T-helper 1 cell treated with Interleukin-12 subunit alpha and Interleukin-12 subunit beta and Interleukin-4 antibody, amounts not matched to agents 30 ng/mL and 1 ng/mL, for 36 hours (primary cell): ENCODE measurements around the gene ATXN7L1. TPM values are rescaled to one million over a fixed set of nuclear protein-coding genes. Genes with fewer than 3 reads are reported as not detected.

Source experiments
- intact Hi-C: fragments of 100-400 bp; cut with micrococcal nuclease; formaldehyde crosslinking; loops from one replicate; pipeline ENCODE4 v1.15.1; 2024
- total RNA-seq: library from RNA; stranded (reverse); gene quantifications from 2 replicates; pipeline ENCODE4 v1.2.3, GENCODE V29; 2022

Gene ATXN7L1
- total RNA-seq, 1 donor from 2014 or later = 13.5 TPM

GRCh38 chr7:105829681-105830322 lies 46.6 kb downstream of the ATXN7L1 start:
- intact Hi-C loops = no loop called here

- intact Hi-C loops = no loop called here
These were observed 48.3 kb downstream of the ATXN7L1 start for GRCh38 chr7:105828141-105828540.

GRCh38 chr7:105827151-105827875 lies 49.1 kb downstream of the ATXN7L1 start:
- intact Hi-C loops = no loop called here

GRCh38 chr7:105826143-105826542 lies 50.3 kb downstream of the ATXN7L1 start:
- intact Hi-C loops = no loop called here

DNA sequence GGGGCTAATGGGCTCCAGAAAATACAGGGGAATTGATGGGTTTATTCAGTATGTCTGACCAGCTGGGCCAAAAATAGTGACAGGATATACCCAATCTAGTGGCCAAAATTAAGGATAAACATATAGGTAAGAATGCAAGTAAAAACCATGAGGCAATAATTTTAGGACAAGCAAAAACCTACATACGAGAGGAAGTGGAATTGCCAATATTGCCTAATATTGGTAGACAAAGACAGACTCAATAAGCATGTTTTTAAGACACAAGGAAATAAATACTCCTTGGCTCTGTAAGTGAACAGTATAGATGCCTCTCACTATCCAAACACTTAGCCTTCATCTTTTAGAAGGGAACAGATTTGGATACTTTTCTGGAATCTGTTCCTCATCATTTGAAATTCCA lies 51.0 kb downstream of the ATXN7L1 start:
- intact Hi-C loops = no loop called here

DNA sequence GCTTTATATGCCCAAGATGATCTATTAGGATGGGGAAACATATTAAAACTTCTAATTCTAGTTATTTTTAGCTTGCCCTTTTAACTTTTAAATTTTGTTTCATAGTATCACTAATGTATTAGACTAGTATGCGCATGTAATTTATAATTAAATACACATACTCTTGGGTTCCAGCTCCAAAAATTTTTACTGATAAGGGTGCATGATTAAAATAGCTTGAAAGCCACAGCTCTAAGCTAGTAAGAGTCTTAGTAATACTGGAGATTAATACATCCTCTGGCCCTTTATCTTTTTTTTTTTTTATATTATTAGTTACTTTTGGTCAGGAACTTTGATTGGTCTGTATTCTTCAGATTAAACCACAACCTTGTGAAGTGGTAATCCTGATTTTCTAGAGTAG lies 53.6 kb downstream of the ATXN7L1 start:
- intact Hi-C loops = no loop called here

- intact Hi-C loops = no loop called here
These were observed 54.9 kb downstream of the ATXN7L1 start for GRCh38 chr7:105821527-105821926.

DNA sequence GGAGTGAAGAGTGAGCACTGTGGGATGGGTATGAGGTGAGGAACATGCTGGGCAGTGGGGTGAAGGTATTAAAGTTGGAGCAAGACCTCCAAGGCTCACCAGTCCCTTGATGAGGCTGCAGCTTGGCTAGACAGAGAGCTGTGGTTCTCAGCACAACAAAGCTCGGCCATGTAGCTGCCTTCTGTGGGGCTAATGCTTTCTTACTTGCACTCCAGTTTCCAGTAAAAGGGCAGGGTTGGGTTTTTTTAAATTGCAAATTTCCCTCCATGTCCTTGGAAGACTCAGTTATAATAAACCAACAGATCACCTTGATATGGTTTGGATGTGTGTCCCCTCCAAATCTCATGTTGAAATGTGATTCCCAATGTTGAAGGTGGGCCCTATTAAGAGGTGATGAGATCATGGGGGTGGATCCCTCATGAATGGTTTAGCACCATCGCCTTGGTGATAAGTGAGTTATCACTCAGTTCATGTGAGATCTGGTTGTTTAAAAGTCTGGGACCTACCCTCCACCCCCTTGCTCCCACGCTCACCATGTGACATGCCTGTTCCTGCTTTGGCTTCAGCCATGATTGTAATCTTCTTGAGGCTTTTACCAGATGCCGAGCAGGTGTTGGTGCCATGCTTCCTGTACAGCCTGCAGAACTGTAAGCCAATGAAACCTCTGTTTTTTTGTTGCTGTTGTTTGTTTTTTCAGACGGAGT lies 55.9 kb downstream of the ATXN7L1 start:
- intact Hi-C loops = no loop called here

GRCh38 chr7:105819559-105819958 lies 56.8 kb downstream of the ATXN7L1 start:
- intact Hi-C loops = no loop called here

DNA sequence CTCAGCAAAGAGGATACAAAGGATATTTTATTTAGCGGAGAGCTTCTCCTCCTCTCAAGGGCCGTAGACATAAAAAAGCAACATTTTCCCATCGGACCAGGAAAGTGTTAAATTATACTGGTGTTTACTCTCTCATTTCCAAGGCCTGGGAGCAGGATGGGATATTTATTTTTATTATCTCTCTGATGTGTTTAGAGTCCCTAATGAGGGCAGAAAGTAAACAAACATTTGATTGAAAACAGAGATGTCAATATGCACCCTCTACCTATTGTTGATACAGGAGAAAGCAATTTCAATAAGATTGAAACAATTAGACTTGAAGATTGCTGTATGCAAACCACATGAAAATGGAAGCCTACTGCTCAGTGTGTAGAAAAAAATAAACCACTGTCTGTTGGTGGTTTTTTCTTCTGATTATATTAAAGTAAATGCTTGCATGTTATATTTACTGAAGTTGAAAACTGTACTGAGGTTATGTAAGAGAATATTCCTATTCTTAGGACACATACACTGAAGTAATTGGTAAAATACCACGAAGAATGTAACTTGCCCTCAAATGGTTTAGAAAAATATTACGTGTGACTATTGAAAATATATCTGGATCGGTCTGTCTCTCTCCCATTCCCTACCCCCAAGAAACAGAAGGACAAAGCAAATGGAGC lies 59.3 kb downstream of the ATXN7L1 start:
- intact Hi-C loops = no loop called here

DNA sequence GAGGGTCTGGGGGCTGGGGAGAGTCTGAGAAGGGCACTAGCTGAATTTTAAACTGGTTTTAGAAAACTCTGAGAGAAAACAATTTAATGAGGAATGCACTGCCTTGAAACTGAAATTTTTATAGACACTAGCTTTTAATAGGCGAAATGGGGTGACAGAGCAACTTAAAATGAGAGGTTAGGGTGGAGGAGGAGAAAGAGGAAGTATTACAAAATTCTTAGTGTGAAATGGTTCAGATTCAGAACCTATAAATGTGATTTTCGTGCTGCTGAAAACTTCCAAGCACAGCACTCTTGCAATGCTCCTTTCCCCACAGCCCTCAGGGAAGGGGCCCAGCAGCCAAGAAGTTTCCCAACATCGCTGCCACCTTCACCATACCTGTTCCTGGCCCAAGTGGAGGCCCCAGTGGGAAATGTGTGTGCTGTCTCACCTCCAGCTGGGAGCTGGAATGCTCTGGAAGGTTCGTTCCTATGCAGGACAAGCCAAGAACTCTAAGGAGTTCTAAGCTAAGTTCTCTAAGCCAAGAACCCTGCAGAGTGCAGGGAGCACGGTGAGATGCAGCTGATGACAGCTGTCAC lies 60.0 kb downstream of the ATXN7L1 start:
- intact Hi-C loops = no loop called here

GRCh38 chr7:105815576-105815975 lies 60.8 kb downstream of the ATXN7L1 start:
- intact Hi-C loops = no loop called here

DNA sequence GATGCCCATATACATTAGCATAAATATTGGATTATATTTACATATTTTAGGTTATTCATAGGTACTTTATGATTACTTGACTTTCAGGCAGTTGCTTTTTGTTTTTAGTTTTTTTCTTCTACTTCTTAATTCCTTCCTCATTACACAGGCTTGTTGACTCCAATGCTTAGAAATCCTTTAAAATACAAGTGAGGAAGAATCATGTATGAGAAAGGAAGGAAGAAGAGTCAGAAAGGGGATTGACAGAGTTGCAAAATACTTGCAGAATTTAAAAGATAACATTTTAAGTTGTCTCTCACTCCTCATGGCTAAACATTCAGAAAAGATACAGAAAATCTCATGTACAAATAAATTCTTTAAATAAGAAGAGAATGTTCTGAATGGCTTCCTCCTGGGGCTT lies 61.9 kb downstream of the ATXN7L1 start:
- intact Hi-C loops = no loop called here

DNA sequence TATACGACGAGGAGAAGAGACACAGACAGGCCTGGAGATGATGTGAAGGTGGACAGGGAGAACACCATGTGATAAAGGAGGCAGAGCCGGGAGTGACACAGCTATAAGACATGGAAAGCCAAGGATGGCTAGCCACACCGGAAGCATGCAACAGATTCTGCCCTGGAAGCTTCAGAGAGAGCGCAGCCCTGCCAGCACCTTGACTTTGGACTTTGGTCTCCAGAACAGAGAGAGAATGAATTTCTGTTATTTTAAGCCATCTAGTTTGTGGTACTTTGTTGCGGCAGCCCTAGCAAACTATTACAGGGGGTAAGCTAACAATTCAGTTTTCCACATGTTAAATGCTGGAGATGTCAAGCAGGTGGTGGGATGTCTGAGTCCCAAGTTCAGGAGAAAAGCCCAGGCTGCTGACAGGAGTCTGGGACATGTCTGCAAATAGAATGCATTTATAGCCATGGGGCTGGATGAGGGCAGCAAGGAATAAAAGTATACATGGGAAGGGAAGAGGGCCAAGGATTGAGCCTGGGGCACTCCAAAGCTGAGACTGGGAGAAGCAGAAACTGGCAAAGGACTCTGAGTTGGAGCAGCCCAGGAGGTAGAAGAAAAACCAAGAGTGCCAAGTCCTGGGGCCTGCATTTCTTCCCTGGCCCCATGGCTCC lies 65.1 kb downstream of the ATXN7L1 start:
- intact Hi-C loops = no loop called here

DNA sequence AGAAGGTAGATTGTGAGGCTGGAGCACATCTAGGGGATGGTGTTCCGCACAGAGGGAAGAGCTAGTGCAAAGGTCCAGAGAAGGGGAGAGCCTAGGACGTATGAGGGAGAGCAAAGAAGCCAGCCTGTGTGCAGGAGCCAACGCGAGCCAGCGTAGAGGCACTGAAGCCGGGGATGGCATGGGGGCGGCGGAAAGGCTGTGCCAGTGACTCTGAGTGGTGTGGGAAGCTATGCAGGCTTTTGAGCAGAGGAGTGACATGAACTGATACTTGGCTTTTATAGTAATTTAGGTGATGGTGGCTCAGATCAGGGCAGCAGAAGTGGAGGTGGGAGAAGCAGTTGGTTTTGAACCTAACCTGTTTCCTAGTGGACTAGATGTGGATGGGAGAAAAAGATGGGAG lies 65.8 kb downstream of the ATXN7L1 start:
- intact Hi-C loops = no loop called here

GRCh38 chr7:105808703-105809590 lies 67.5 kb downstream of the ATXN7L1 start:
- intact Hi-C loops = loop anchor here (1.0 to 5.0 kb wide), 19 partner anchors 9 to 1850 kb away; partner anchors contain the start of genes ATXN7L1 and PIK3CG

DNA sequence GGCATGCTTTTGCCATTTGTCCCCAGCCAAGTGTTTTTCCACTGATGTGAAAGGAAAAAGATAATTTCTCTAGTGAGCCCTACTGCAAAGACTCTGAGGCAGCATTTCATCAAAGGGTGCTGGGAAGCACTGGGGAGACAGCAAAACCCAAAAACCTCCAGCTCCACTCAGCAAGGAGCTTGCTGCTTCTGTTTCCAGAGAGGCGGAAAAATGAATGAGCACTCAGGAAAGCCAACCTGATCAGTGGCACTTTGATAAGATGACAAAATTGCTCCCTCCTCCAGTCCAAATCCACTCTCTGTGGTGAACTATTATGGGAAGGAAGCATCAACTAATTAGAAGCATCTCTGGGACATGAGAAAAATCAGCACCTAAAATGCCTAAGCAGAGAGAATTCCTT lies 68.2 kb downstream of the ATXN7L1 start:
- intact Hi-C loops = loop anchor here (2.0 to 5.0 kb wide), 4 partner anchors 303 to 1851 kb away; no protein-coding TSS in a partner anchor

DNA sequence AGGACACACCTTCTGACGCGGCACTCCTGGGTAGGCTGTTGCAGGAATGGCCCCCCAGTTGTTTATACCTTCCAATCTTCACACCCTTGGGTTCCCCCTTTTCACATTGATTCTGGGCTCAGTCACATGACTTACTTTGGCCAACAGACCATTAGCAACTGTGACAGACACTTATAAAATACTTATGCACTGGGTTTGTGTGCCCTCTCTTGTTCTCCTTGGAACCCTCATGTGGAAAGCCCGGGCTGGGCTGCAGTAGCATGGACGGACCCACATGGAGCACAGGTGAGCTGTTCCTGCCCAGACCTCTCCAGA lies 69.0 kb downstream of the ATXN7L1 start:
- intact Hi-C loops = loop anchor here (1.0 to 5.0 kb wide), 2 partner anchors 275 to 620 kb away; partner anchors contain the start of gene RINT1

GRCh38 chr7:105806592-105807447 lies 69.6 kb downstream of the ATXN7L1 start:
- intact Hi-C loops = loop anchor here (1.0 to 5.0 kb wide), 2 partner anchors 275 to 620 kb away; partner anchors contain the start of gene RINT1
